OCI-LY7 (cell line): ENCODE measurements around the gene ELP1. TPM values are rescaled to one million over a fixed set of nuclear protein-coding genes. Genes with fewer than 3 reads are reported as not detected.
A peak's percentile ranks its signal among the peaks of the same experiment; 100 is the strongest.
"Not testable (repeated sequence)": the region's sequence is repeated elsewhere in the genome, so short reads cannot be mapped to it uniquely, and the experiment has no call there.

Experiments
- BruUV-seq: library from RNA; stranded (reverse); fragments of 400-500 nt; replicated peaks from 2 replicates; lab custom pipeline; 2021; lab: Mats Ljungman, UMichigan
- CTCF ChIA-PET: fragments of 300-600 bp; sonication (Branson Sonifier 250); formaldehyde crosslinking; loops from one replicate; lab custom pipeline; 2022; ENCODE audit warnings: antibody characterized with exemption; ENCODE audit not compliant: unreplicated experiment; lab: Charles Lee
- POLR2A ChIA-PET: fragments of 300-600 bp; sonication (Branson Sonifier 250); formaldehyde crosslinking; loops from one replicate; lab custom pipeline; 2022; ENCODE audit warnings: antibody characterized with exemption; lab: Charles Lee
- DNase-seq: peaks from one replicate; pipeline ENCODE4 v3.0.0-alpha.2; 2015; ENCODE audit warnings: low spot score
- H2AFZ ChIP-seq: fragments of 200-600 bp; sonication (generic), shearing (Covaris generic); 2 replicates; pipeline ENCODE4 v1.6.1; 2014; ENCODE audit warnings: mild to moderate bottlenecking, antibody characterized with exemption, low read length, moderate library complexity
- H3K27ac ChIP-seq: fragments of 200-600 bp; sonication (generic); 2 replicates; pipeline ENCODE4 v1.5.1; 2014; ENCODE audit warnings: mixed run types, low read depth, mild to moderate bottlenecking, moderate library complexity, low read length, inconsistent platforms; ENCODE audit not compliant: poor library complexity, severe bottlenecking
- H3K36me3 ChIP-seq: fragments of 200-600 bp; sonication (generic); 2 replicates; pipeline ENCODE4 v1.6.1; 2014; ENCODE audit warnings: mild to moderate bottlenecking, antibody characterized with exemption, low read length, moderate library complexity, mixed read lengths; ENCODE audit not compliant: insufficient read depth
- H3K4me1 ChIP-seq: fragments of 200-600 bp; sonication (generic); 2 replicates; pipeline ENCODE4 v1.5.1; 2014; ENCODE audit warnings: mild to moderate bottlenecking, low read length; ENCODE audit not compliant: insufficient read depth, poor library complexity, severe bottlenecking
- H3K4me2 ChIP-seq: fragments of 200-600 bp; sonication (generic); 2 replicates; pipeline ENCODE4 v1.6.1; 2014; ENCODE audit warnings: mild to moderate bottlenecking, low read length
- H3K4me3 ChIP-seq: fragments of 200-600 bp; sonication (generic); 2 replicates; pipeline ENCODE4 v1.5.1; 2014; ENCODE audit warnings: mild to moderate bottlenecking, low read depth, low read length; ENCODE audit not compliant: poor library complexity, severe bottlenecking
- H3K79me2 ChIP-seq: fragments of 200-600 bp; sonication (generic); 2 replicates; pipeline ENCODE4 v1.6.1; 2016; ENCODE audit warnings: low read depth, mild to moderate bottlenecking, low read length, moderate library complexity, mixed read lengths; ENCODE audit not compliant: insufficient read depth
- H3K9me2 ChIP-seq: fragments of 200-600 bp; sonication (generic); 2 replicates; pipeline ENCODE4 v1.6.1; 2016; ENCODE audit warnings: mild to moderate bottlenecking, low read length, mixed read lengths; ENCODE audit not compliant: insufficient read depth
- H3K9me3 ChIP-seq: fragments of 200-600 bp; sonication (generic); 2 replicates; pipeline ENCODE4 v1.6.1; 2014; ENCODE audit warnings: mild to moderate bottlenecking, mixed run types, low read length, mixed read lengths
- H4K20me1 ChIP-seq: fragments of 200-600 bp; sonication (generic); 2 replicates; pipeline ENCODE4 v1.6.1; 2014; ENCODE audit warnings: mild to moderate bottlenecking, antibody characterized with exemption, low read length, moderate library complexity, mixed read lengths; ENCODE audit not compliant: insufficient read depth
- EZH2phosphoT487 ChIP-seq: fragments of 200-600 bp; sonication (generic); IDR thresholded peaks from 2 replicates; pipeline ENCODE4 v1.6.1; 2018; ENCODE audit warnings: low read depth, borderline replicate concordance, mild to moderate bottlenecking, mixed run types, antibody characterized with exemption, low read length, moderate library complexity, mixed read lengths
- intact Hi-C: fragments of 100-400 bp; cut with micrococcal nuclease; formaldehyde crosslinking; loops from one replicate; pipeline ENCODE4 v1.10.0; 2022; ENCODE audit not compliant: unreplicated experiment
- total RNA-seq, 2 experiments: library from RNA; depleted of rRNA in 1 of 2; stranded (reverse); fragments of >200 nt in 1 of 2; shearing (Covaris generic) in 1 of 2; gene quantifications; 2 replicates each; pipeline ENCODE4 v1.2.3, GENCODE V29; 2014 to 2022
- TF ChIP-seq, protein P1 (sequence below): fragments of 200-600 bp; sonication (generic); conservative IDR thresholded peaks from 2 replicates; pipeline ENCODE4 v1.5.1; 2014; ENCODE audit warnings: mild to moderate bottlenecking, antibody characterized with exemption, low read length, moderate library complexity, mixed read lengths

ELP1 gene
- total RNA-seq, 2 experiments from 2014 or later, result 33.3 to 42.0 TPM

- H3K36me3 ChIP-seq, result peaks cover 88% of the 10 kb centered on the region
- POLR2A ChIA-PET, result no interaction called here
Observed at GRCh38 chr9:108889649-108890067, 44.3 kb downstream of the ELP1 start.

GRCh38 chr9:108886594-108887271, 47.2 kb downstream of the ELP1 start:
- H3K4me3 ChIP-seq, H2AFZ ChIP-seq, H3K27ac ChIP-seq, H3K4me2 ChIP-seq, intact Hi-C loops, H3K9me3 ChIP-seq, H3K79me2 ChIP-seq, H4K20me1 ChIP-seq, DNase-seq, CTCF ChIA-PET, H3K9me2 ChIP-seq, BruUV-seq: not testable (repeated sequence)
- Histone ChIP-seq H3K4me1 (peaks cover 11% of the 10 kb centered on the region), H3K36me3 (peaks cover 83% of the 10 kb centered on the region)
- POLR2A ChIA-PET, result interaction anchor here (0.6 to 0.7 kb wide), 2 partner anchors 75 to 411 kb away, joined by 3 read pairs; no protein-coding TSS in a partner anchor

More at GRCh38 chr9:108889649-108890067, 44.3 kb downstream of the ELP1 start:
- TF ChIP-seq EZH2phosphoT487, result no peak
- TF ChIP-seq, protein P1, sequence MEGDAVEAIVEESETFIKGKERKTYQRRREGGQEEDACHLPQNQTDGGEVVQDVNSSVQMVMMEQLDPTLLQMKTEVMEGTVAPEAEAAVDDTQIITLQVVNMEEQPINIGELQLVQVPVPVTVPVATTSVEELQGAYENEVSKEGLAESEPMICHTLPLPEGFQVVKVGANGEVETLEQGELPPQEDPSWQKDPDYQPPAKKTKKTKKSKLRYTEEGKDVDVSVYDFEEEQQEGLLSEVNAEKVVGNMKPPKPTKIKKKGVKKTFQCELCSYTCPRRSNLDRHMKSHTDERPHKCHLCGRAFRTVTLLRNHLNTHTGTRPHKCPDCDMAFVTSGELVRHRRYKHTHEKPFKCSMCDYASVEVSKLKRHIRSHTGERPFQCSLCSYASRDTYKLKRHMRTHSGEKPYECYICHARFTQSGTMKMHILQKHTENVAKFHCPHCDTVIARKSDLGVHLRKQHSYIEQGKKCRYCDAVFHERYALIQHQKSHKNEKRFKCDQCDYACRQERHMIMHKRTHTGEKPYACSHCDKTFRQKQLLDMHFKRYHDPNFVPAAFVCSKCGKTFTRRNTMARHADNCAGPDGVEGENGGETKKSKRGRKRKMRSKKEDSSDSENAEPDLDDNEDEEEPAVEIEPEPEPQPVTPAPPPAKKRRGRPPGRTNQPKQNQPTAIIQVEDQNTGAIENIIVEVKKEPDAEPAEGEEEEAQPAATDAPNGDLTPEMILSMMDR, result peak; percentile 35; the same call in 1 of the 2 replicates
- BruUV-seq, result no TSS peak
- H3K9me3 ChIP-seq, result no peaks in the 10 kb centered on the region
- H3K27ac ChIP-seq, result no peak overlapping the region
- H3K4me3 ChIP-seq, result no peak overlapping the region
- H3K79me2 ChIP-seq, result no peaks in the 10 kb centered on the region
- H2AFZ ChIP-seq, result no peak overlapping the region
- CTCF ChIA-PET, result no interaction called here
- intact Hi-C loops, result no loop called here
- no peak overlapping the region for H3K4me2 ChIP-seq
- no peaks in the 10 kb centered on the region for H3K9me2 ChIP-seq
- DNase-seq, result peak; percentile 8
- H4K20me1 ChIP-seq, result no peaks in the 10 kb centered on the region
- peaks cover 11% of the 10 kb centered on the region for H3K4me1 ChIP-seq

- POLR2A ChIA-PET, result interaction anchor here (0.6 to 0.7 kb wide), 2 partner anchors 109 to 410 kb away, joined by 3 read pairs; no protein-coding TSS in a partner anchor
- Histone ChIP-seq H3K79me2 (no peaks in the 10 kb centered on the region), H3K4me3 (no peak overlapping the region), H4K20me1 (no peaks in the 10 kb centered on the region), H3K27ac (no peak overlapping the region), H3K36me3 (peaks cover 79% of the 10 kb centered on the region), H3K4me1 (peaks cover 11% of the 10 kb centered on the region), H3K4me2 (peak overlapping the region; percentile 19; the same call in 1 of the 2 replicates), H3K9me2 (no peaks in the 10 kb centered on the region), H3K9me3 (no peaks in the 10 kb centered on the region), H2AFZ (no peak overlapping the region)
- DNase-seq, result peak; percentile 44
- TF ChIP-seq EZH2phosphoT487, result no peak
- TF ChIP-seq, protein P1, result no peak
- no TSS peak for BruUV-seq
- intact Hi-C loops, result no loop called here
- CTCF ChIA-PET, result no interaction called here
Observed at GRCh38 chr9:108885643-108886348, 48.1 kb downstream of the ELP1 start.
